GM13976 (cell line): ENCODE results near the gene NR5A1.

Experiments used
- DNase-seq: peaks from one replicate; pipeline ENCODE4 v3.0.0; 2012; ENCODE audit warnings: low spot score
- in situ Hi-C: fragments of 300-500 bp; cut with MboI; formaldehyde crosslinking; loops from one replicate; pipeline ENCODE4 v1.12.0; 2022; ENCODE audit warnings: low sequenced_read_pairs, mixed read lengths, inconsistent platforms; ENCODE audit not compliant: unreplicated experiment
- TF ChIP-seq, protein P1 (sequence below): IDR thresholded peaks from 2 replicates; pipeline ENCODE4 v1.5.1; 2012; ENCODE audit warnings: borderline replicate concordance, mild to moderate bottlenecking; ENCODE audit not compliant: insufficient read depth; ENCODE audit errors: extremely low read depth, missing control alignments, control extremely low read depth

NR5A1 gene

GRCh38 chr9:124506931-124507879 is at the start of gene NR5A1:
NR5A1 (minus strand) TSS chr9:124507399; CDS start chr9:124503395, 4,004 bp downstream.
- TF ChIP-seq, protein P1, sequence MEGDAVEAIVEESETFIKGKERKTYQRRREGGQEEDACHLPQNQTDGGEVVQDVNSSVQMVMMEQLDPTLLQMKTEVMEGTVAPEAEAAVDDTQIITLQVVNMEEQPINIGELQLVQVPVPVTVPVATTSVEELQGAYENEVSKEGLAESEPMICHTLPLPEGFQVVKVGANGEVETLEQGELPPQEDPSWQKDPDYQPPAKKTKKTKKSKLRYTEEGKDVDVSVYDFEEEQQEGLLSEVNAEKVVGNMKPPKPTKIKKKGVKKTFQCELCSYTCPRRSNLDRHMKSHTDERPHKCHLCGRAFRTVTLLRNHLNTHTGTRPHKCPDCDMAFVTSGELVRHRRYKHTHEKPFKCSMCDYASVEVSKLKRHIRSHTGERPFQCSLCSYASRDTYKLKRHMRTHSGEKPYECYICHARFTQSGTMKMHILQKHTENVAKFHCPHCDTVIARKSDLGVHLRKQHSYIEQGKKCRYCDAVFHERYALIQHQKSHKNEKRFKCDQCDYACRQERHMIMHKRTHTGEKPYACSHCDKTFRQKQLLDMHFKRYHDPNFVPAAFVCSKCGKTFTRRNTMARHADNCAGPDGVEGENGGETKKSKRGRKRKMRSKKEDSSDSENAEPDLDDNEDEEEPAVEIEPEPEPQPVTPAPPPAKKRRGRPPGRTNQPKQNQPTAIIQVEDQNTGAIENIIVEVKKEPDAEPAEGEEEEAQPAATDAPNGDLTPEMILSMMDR = no peak
- in situ Hi-C loops = no loop called here
- DNase-seq = no peak

DNA sequence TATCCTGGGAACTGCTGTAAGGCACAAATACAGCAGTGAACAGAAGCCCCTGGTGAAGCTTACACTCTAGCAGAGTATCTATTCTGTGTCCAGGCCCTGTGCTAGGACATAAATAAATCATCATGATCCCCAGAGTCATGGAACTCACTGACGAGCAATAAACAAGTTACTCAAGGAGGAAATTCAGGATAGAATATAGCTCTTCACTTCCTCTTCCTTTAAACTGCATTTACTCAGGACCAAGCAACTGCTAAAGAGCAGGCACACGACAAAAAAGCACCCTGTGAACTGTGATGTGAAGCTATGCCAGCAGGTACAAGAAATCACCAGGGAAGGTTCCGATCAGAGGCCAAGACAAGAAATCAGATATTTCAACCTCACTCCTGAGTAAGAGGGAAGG is 47.8 kb upstream of the NR5A1 start:
- in situ Hi-C loops = no loop called here
- DNase-seq = no peak
- TF ChIP-seq, protein P1 = no peak

GRCh38 chr9:124553738-124554137 is 46.5 kb upstream of the NR5A1 start:
- TF ChIP-seq, protein P1 = no peak
- in situ Hi-C loops = no loop called here
- DNase-seq = no peak

DNA sequence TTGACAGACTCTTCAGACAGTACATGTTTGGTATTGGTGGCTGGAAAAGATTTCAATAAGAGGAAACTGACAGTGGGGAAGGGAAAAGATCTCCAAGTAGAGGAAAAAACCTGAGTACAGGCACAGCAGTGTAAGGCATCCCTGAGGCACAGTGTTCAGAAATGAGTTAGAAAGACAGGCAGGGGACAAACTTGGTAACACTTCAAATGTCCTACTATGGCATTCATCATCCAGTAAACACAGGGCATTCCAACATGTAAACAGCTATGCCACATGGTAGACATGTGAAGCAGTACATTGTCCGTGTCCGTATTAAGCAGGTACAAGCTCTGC is 45.0 kb upstream of the NR5A1 start:
- in situ Hi-C loops = no loop called here
- TF ChIP-seq, protein P1 = no peak
- DNase-seq = no peak

DNA sequence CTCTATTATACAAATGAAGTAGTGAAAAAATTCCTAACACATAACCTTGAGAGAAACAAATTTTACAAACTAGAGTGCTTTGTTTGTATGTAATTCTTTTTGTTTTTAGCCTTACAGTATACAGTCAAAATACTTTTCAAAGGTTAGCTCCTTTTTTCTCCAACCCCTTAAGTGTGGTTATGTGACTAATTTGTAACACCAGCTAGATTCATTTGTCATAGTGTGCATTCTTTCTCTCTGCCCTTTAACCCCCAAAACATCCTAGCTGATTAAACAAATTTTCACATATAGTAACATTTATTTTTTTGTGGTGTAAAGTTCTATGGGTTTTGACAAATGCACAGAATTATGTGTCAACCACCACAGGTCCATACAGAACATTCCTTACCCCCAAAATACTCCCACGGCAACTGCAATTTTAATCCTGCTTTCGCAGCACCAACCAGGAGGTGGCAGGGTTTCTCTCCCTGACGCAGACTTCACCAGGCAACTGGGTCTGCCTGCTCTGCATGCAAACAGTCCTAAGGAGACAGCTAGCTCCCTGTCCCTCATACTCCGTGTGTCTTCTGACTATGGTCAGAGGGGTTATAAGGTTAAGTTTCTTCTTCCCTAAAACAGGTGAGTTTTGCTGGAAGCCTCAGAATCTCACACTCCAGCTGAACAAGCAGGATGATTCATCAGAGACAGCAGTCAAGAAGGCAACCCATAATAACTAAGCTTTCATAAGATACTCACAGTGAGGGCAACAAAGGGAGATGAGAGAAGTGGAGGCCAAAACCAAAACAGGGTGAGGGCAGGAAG is 44.5 kb upstream of the NR5A1 start:
- TF ChIP-seq, protein P1 = peak; percentile 27
- in situ Hi-C loops = no loop called here
- DNase-seq = peak; percentile 38

- DNase-seq = no peak
- in situ Hi-C loops = no loop called here
- TF ChIP-seq, protein P1 = no peak
These were observed 42.9 kb upstream of the NR5A1 start for GRCh38 chr9:124550072-124550471.
